Hepatocyte (in vitro differentiated cells): Measurements from ENCODE around the gene ASS1. TPM values are rescaled to one million over a fixed set of nuclear protein-coding genes. Genes with fewer than 3 reads are reported as not detected.

Experiments
- DNase-seq: peaks from one replicate; pipeline ENCODE4 v3.0.0-alpha.2; 2016; ENCODE audit warnings: low spot score
- H2AFZ ChIP-seq: fragments of 200-600 bp; sonication (generic); 2 replicates; pipeline ENCODE4 v1.6.0; 2016; ENCODE audit warnings: antibody characterized with exemption, mild to moderate bottlenecking
- H3K27ac ChIP-seq: fragments of 200-600 bp; sonication (generic); 2 replicates; pipeline ENCODE4 v1.5.1; 2016; ENCODE audit warnings: mild to moderate bottlenecking
- H3K27me3 ChIP-seq: fragments of 200-600 bp; sonication (generic); 2 replicates; pipeline ENCODE4 v1.6.1; 2016
- H3K36me3 ChIP-seq: fragments of 200-600 bp; sonication (generic); replicated peaks from 2 replicates; pipeline ENCODE4 v1.5.1; 2016; ENCODE audit warnings: low read depth; ENCODE audit not compliant: insufficient read depth
- H3K4me1 ChIP-seq: fragments of 200-600 bp; sonication (generic); 2 replicates; pipeline ENCODE4 v1.5.1; 2016; ENCODE audit warnings: mild to moderate bottlenecking, moderate library complexity; ENCODE audit not compliant: insufficient read depth
- H3K4me2 ChIP-seq: fragments of 200-600 bp; sonication (generic); 2 replicates; pipeline ENCODE4 v1.6.0; 2016
- H3K4me3 ChIP-seq: fragments of 200-600 bp; sonication (generic); 2 replicates; pipeline ENCODE4 v1.5.1; 2016; ENCODE audit warnings: mild to moderate bottlenecking
- H3K79me2 ChIP-seq: fragments of 200-600 bp; sonication (generic); 2 replicates; pipeline ENCODE4 v1.6.0; 2017; ENCODE audit warnings: mild to moderate bottlenecking
- H3K9me2 ChIP-seq: fragments of 200-600 bp; sonication (generic); replicated peaks from 2 replicates; pipeline ENCODE4 v1.6.0; 2017; ENCODE audit warnings: mild to moderate bottlenecking; ENCODE audit not compliant: insufficient read depth
- H3K9me3 ChIP-seq: fragments of 200-600 bp; sonication (generic); 2 replicates; pipeline ENCODE4 v1.5.1; 2016; ENCODE audit warnings: low read depth, mild to moderate bottlenecking
- H4K20me1 ChIP-seq: fragments of 200-600 bp; sonication (generic); 2 replicates; pipeline ENCODE4 v1.6.0; 2016; ENCODE audit warnings: mild to moderate bottlenecking; ENCODE audit not compliant: insufficient read depth, poor library complexity, severe bottlenecking
- CTCF ChIP-seq: fragments of 200-600 bp; sonication (generic); IDR thresholded peaks from 2 replicates; pipeline ENCODE4 v1.5.1; 2016; ENCODE audit warnings: antibody characterized with exemption, mild to moderate bottlenecking; ENCODE audit not compliant: poor library complexity
- EZH2 ChIP-seq: fragments of 200-600 bp; sonication (generic); IDR thresholded peaks from 2 replicates; pipeline ENCODE4 v1.6.1; 2016; ENCODE audit warnings: antibody characterized with exemption, mild to moderate bottlenecking, borderline replicate concordance
- EZH2phosphoT487 ChIP-seq: fragments of 200-600 bp; sonication (generic); IDR thresholded peaks from one replicate; pipeline ENCODE4 v1.6.1; 2018; ENCODE audit warnings: antibody characterized with exemption, mild to moderate bottlenecking, low read depth, moderate library complexity; ENCODE audit not compliant: unreplicated experiment, severe bottlenecking
- WGBS: methylation state at CpG from one replicate; pipeline ENCODE4 v1.1.6; 2016; ENCODE audit warnings: low lambda C conversion rate; ENCODE audit errors: missing lambda C conversion rate; 5-methylcytosine and 5-hydroxymethylcytosine counted together
- polyA plus RNA-seq: library from polyadenylated mRNA; unstranded; fragments of >200 nt; fragmentation: Nextera tagmentation; extraction: Ambion mirVana; gene quantifications from 2 replicates; pipeline ENCODE4 v1.2.1, GENCODE V29; 2016
- total RNA-seq: library from RNA; depleted of rRNA; stranded (reverse); fragments of >200 nt; gene quantifications from 2 replicates; pipeline ENCODE4 v1.2.3, GENCODE V29; 2014

ASS1 gene
- total and polyA plus RNA-seq, 2 experiments from 2014 or later = 145 to 292 TPM

DNA sequence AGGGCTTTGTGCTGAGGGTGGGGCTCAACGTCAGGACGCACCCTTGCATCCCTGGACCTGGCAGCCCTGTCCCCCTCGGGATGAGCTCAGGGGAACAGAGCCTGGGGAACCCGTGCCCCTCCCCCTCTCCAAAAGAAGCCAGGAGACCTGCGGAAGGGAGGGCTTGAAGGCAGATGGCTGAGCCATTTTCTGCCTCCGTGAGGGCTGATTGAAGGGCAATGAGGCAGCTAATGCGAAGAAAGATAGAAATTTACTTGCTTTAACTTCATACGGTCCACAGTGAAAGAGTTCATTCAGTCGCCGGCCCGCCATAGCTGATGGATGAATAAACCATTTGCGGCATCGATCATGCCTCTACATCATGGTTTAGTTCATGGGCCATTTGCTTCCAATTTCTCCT is 28.8 kb downstream of the ASS1 start:
- H3K4me3 ChIP-seq = no peak overlapping the region
- H3K27ac ChIP-seq = no peak overlapping the region
- no peak for DNase-seq
- no peaks in the 10 kb centered on the region for H3K4me1 ChIP-seq
- H3K9me2 ChIP-seq = no peaks in the 10 kb centered on the region
- no peak for TF ChIP-seq EZH2
- TF ChIP-seq CTCF = no peak
- TF ChIP-seq EZH2phosphoT487 = no peak
- no peaks in the 10 kb centered on the region for H4K20me1 ChIP-seq
- no peaks in the 10 kb centered on the region for H3K79me2 ChIP-seq
- no peak overlapping the region for H3K4me2 ChIP-seq
- H3K27me3 ChIP-seq = no peaks in the 10 kb centered on the region
- H3K36me3 ChIP-seq = no peaks in the 10 kb centered on the region
- WGBS = 72% methylated on average over 13 of the region's 13 CpGs
- no peaks in the 10 kb centered on the region for H3K9me3 ChIP-seq
- no peak overlapping the region for H2AFZ ChIP-seq

- H3K36me3 ChIP-seq = no peaks in the 10 kb centered on the region
- WGBS = 70% methylated on average over 15 of the region's 15 CpGs
- H3K9me3 ChIP-seq = no peaks in the 10 kb centered on the region
- H3K4me1 ChIP-seq = no peaks in the 10 kb centered on the region
- no peaks in the 10 kb centered on the region for H3K27me3 ChIP-seq
- H3K27ac ChIP-seq = no peak overlapping the region
- no peak overlapping the region for H2AFZ ChIP-seq
- H4K20me1 ChIP-seq = no peaks in the 10 kb centered on the region
- DNase-seq = no peak
- no peak for TF ChIP-seq EZH2phosphoT487
- no peak for TF ChIP-seq EZH2
- no peak for TF ChIP-seq CTCF
- no peaks in the 10 kb centered on the region for H3K9me2 ChIP-seq
- H3K4me2 ChIP-seq = no peak overlapping the region
- H3K4me3 ChIP-seq = no peak overlapping the region
- H3K79me2 ChIP-seq = no peaks in the 10 kb centered on the region
These were observed 29.3 kb downstream of the ASS1 start for GRCh38 chr9:130474106-130474505.

DNA sequence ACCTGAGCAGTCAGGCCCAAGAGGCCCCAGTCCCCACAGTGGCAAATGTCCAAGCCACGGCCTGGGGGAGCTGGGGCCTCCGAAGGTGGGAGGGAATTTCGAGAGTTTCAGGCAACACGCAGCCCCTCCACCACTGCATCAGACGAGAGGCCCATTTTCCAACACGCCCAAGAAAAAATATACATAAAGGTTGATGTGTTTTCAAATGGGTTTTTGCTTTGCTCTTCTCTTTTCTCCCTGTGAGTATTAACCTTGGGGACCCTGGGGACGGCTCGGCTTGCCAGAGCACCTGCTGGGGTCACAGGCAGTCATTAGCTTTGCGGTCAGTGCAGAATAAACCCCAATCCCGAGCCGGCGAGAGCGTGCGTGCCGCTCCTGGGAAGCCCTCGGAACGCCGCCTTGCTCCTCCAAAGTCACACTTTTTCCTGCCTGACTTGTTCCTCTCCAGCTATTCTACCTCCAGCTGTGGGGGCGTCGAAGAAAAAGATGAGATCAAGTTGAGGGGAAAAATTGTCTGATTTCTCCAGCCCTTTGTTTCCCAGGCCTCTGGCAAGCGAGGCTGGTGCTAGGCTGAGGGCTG is 31.5 kb downstream of the ASS1 start:
- TF ChIP-seq EZH2 (no peak), EZH2phosphoT487 (no peak), CTCF (no peak)
- no peaks in the 10 kb centered on the region for H3K4me1 ChIP-seq

More for the DNA sequence above, 31.5 kb downstream of the ASS1 start:
- Histone ChIP-seq H2AFZ (no peak overlapping the region), H3K4me2 (no peak overlapping the region), H3K27ac (no peak overlapping the region), H3K4me3 (no peak overlapping the region), H3K79me2 (no peaks in the 10 kb centered on the region), H3K9me2 (no peaks in the 10 kb centered on the region), H4K20me1 (no peaks in the 10 kb centered on the region), H3K27me3 (no peaks in the 10 kb centered on the region), H3K36me3 (no peaks in the 10 kb centered on the region), H3K9me3 (no peaks in the 10 kb centered on the region)
- no peak for DNase-seq
- WGBS = 93% methylated on average over 21 of the region's 21 CpGs
